Measurements from ENCODE around the gene IGF2BP1. TPM values are rescaled to one million over a fixed set of nuclear protein-coding genes. Genes with fewer than 3 reads are reported as not detected.

IGF2BP1 gene
- total RNA-seq, 1 experiment from 2014 or later = 1.3 TPM

GRCh38 chr17:49090878-49091594, 93.9 kb downstream of the IGF2BP1 start:
- intact Hi-C loops (cut with micrococcal nuclease) = no loop called here
- H3K4me3 ChIP-seq (ENCODE audit: low read length) = no peak overlapping the region
- no peak for TF ChIP-seq EZH2 (IDR thresholded peaks at IDR 0.05; ENCODE audit: low read length, unreplicated experiment)
- TF ChIP-seq CTCF (conservative IDR thresholded peaks at IDR 0.05; ENCODE audit: low read depth, low read length) = no peak
- TF ChIP-seq EZH2phosphoT487 (IDR thresholded peaks at IDR 0.05; ENCODE audit: borderline replicate concordance, low read length) = no peak
- peaks cover 8% of the 10 kb centered on the region; the same call in 1 of the 2 replicates for H3K4me1 ChIP-seq (ENCODE audit: insufficient read depth, low read length)
- peaks cover 3% of the 10 kb centered on the region for H3F3A ChIP-seq (ENCODE audit: low read length, unreplicated experiment)
- H3K27me3 ChIP-seq (ENCODE audit: low read length) = no peaks in the 10 kb centered on the region
- no TSS peak for BruUV-seq (replicated peaks)
- ChIA-PET CTCF (no interaction called here), POLR2A (ENCODE audit: unreplicated experiment) (no interaction called here)
- H3K27ac ChIP-seq (ENCODE audit: low read length) = no peak overlapping the region
- no peaks in the 10 kb centered on the region for H3K9me2 ChIP-seq (replicated peaks; ENCODE audit: low read length)
- no peaks in the 10 kb centered on the region for H4K20me1 ChIP-seq (ENCODE audit: low read length)
- DNase-seq (no peak), ATAC-seq (no peak)
- H3K9me3 ChIP-seq (ENCODE audit: low read length) = no peaks in the 10 kb centered on the region
- H2AFZ ChIP-seq (ENCODE audit: low read length) = no peak overlapping the region
- H3K4me2 ChIP-seq (ENCODE audit: low read length) = no peak overlapping the region
- no peaks in the 10 kb centered on the region for H3K36me3 ChIP-seq (ENCODE audit: low read depth, low read length)
- no peaks in the 10 kb centered on the region for H3K79me2 ChIP-seq (ENCODE audit: low read length)
- H3K9ac ChIP-seq (ENCODE audit: low read length) = no peak overlapping the region

DNA sequence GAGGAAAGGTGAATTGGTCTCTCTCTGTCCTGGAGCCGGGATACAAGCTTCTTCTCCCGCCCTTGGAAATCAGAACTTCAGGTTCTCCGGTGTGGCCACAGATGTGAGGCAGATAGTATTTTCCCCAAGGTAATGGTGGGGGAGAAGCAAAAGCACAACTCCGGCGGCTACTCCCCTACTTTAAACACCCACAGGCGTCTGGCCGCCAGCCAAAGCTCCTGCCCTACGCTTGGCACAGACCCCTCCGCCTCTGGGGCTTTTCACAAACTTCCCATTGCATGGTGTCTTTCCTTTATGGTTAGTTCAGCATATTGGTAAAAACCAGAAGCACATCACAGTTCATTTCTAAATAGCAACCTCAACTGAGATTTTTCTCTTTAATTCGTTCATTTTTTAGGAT, 95.9 kb downstream of the IGF2BP1 start:
- no peaks in the 10 kb centered on the region for H3K79me2 ChIP-seq (ENCODE audit: low read length)
- ChIA-PET CTCF (interaction anchor here (0.6 kb wide), 1 partner anchor 15 kb away, joined by 3 read pairs; no protein-coding TSS in a partner anchor), POLR2A (ENCODE audit: unreplicated experiment) (no interaction called here)
- H3K9me3 ChIP-seq (ENCODE audit: low read length) = no peaks in the 10 kb centered on the region
- no TSS peak for BruUV-seq (replicated peaks)
- intact Hi-C loops (cut with micrococcal nuclease) = no loop called here
- no peak for TF ChIP-seq CTCF (conservative IDR thresholded peaks at IDR 0.05; ENCODE audit: low read depth, low read length)
- TF ChIP-seq EZH2 (IDR thresholded peaks at IDR 0.05; ENCODE audit: low read length, unreplicated experiment) = no peak
- no peak for TF ChIP-seq EZH2phosphoT487 (IDR thresholded peaks at IDR 0.05; ENCODE audit: borderline replicate concordance, low read length)
- no peak overlapping the region for H3K4me3 ChIP-seq (ENCODE audit: low read length)
- ATAC-seq (no peak), DNase-seq (peak; percentile 37)
- peaks cover 3% of the 10 kb centered on the region for H3F3A ChIP-seq (ENCODE audit: low read length, unreplicated experiment)
- no peak overlapping the region for H3K27ac ChIP-seq (ENCODE audit: low read length)
- H3K27me3 ChIP-seq (ENCODE audit: low read length) = no peaks in the 10 kb centered on the region
- H3K4me1 ChIP-seq (ENCODE audit: insufficient read depth, low read length) = peaks cover 8% of the 10 kb centered on the region; the same call in 1 of the 2 replicates
- no peaks in the 10 kb centered on the region for H3K9me2 ChIP-seq (replicated peaks; ENCODE audit: low read length)
- H3K9ac ChIP-seq (ENCODE audit: low read length) = no peak overlapping the region
- H2AFZ ChIP-seq (ENCODE audit: low read length) = peak overlapping the region; percentile 24; the same call in 1 of the 2 replicates
- H3K4me2 ChIP-seq (ENCODE audit: low read length) = 0 out of 2 replicates have a peak overlapping the region, but pooled peaks have one; percentile 24
- no peaks in the 10 kb centered on the region for H3K36me3 ChIP-seq (ENCODE audit: low read depth, low read length)
- no peaks in the 10 kb centered on the region for H4K20me1 ChIP-seq (ENCODE audit: low read length)

DNA sequence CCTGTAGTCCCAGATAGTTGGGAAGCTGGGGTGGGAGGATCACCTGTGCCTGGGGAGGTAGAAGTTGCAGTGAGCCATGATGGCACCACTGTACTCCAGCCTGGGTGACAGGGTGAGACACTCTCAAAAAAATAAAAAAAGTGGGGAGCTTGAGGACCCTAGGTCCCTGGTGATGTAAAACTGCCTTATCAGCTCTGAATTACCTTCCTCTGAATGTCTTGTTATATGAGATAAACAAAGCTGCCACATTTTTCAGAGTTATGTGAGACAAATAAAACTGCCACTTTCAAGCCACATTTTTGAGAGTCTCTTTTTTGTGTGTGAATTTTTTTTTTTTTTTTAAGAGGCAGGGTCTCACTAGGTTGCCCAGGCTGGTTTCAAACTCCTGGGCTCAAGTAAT, 103.4 kb downstream of the IGF2BP1 start:
- no peak overlapping the region for H2AFZ ChIP-seq (ENCODE audit: low read length)
- no peak for ATAC-seq

More for the DNA sequence above, 103.4 kb downstream of the IGF2BP1 start:
- TF ChIP-seq EZH2 (IDR thresholded peaks at IDR 0.05; ENCODE audit: low read length, unreplicated experiment) (no peak), EZH2phosphoT487 (IDR thresholded peaks at IDR 0.05; ENCODE audit: borderline replicate concordance, low read length) (no peak)
- H3K4me3 ChIP-seq (ENCODE audit: low read length) = no peak overlapping the region
- H4K20me1 ChIP-seq (ENCODE audit: low read length) = no peaks in the 10 kb centered on the region
- H3F3A ChIP-seq (ENCODE audit: low read length, unreplicated experiment) = peaks cover 9% of the 10 kb centered on the region
- ChIA-PET POLR2A (ENCODE audit: unreplicated experiment) (interaction anchor here (0.6 to 0.7 kb wide), 2 partner anchors 24 to 407 kb away, joined by 4 to 10 read pairs; no protein-coding TSS in a partner anchor), CTCF (interaction anchor here (0.6 kb wide), 1 partner anchor 20 kb away, joined by 7 read pairs; no protein-coding TSS in a partner anchor)
- H3K9me2 ChIP-seq (replicated peaks; ENCODE audit: low read length) = no peaks in the 10 kb centered on the region
- peaks cover 20% of the 10 kb centered on the region for H3K4me1 ChIP-seq (ENCODE audit: insufficient read depth, low read length)
- no peaks in the 10 kb centered on the region for H3K9me3 ChIP-seq (ENCODE audit: low read length)
- BruUV-seq (replicated peaks) = no TSS peak
- no peaks in the 10 kb centered on the region for H3K27me3 ChIP-seq (ENCODE audit: low read length)
- H3K9ac ChIP-seq (ENCODE audit: low read length) = 0 out of 2 replicates have a peak overlapping the region, but pooled peaks have one; percentile 2
- H3K36me3 ChIP-seq (ENCODE audit: low read depth, low read length) = no peaks in the 10 kb centered on the region
- H3K79me2 ChIP-seq (ENCODE audit: low read length) = no peaks in the 10 kb centered on the region
- intact Hi-C loops (cut with micrococcal nuclease) = no loop called here
- no peak for DNase-seq
- H3K4me2 ChIP-seq (ENCODE audit: low read length) = peak overlapping the region; percentile 50
- H3K27ac ChIP-seq (ENCODE audit: low read length) = peak overlapping the region; percentile 96
